ENCODE measurements around the gene RNASE12.
"Not testable (repeated sequence)": the region's sequence is repeated elsewhere in the genome, so short reads cannot be mapped to it uniquely, and the experiment has no call there.

The RNASE12 gene

DNA sequence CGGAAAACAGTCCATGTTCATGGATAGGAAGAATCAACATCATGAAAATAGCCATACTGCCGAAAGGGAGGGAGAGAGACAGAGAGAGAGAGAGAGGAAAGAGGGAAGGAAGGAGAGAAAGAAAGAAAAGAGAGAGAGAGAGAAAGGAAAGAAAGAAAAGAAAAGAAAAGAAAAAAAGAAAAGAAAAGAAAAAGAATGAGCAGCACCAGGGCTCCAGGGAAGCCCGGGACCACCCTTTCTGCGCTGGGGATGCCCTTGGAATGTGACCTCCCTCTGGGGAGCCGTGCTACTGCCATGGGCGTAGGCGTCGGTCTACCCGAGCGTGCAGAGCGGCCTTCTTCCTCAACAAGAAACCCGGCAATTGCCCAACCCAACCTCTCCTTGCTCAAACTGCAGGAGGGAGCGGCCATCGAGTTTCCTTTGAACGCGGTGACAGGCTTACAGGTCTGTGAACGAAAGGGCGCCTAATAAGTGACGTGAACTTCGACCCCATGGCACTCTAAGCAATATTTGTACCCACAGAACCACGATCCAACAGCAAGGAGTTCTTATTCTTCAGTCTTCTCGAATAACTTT is 33.4 kb upstream of the RNASE12 start:
- H3K9ac ChIP-seq (ENCODE audit: low read length): no peak overlapping the region
- H3K9me3 ChIP-seq (ENCODE audit: low read length): no peaks in the 10 kb centered on the region
- peaks cover 0 to 5% of the 10 kb centered on the region in 2 donors for H3K27me3 ChIP-seq (ENCODE audit: control insufficient read depth in 1 of 2, insufficient read depth in 2 of 2, low read length in 2 of 2)
- no peaks in the 10 kb centered on the region for H3K4me1 ChIP-seq (ENCODE audit: insufficient read depth, low read length)
- H3K36me3 ChIP-seq (ENCODE audit: insufficient read depth, low read length): no peaks in the 10 kb centered on the region
- H3K4me3 ChIP-seq (ENCODE audit: low read depth in 1 of 2, low read length in 2 of 2): peak overlapping the region in 1 of 2 donors; percentile 20
- H3K27ac ChIP-seq (ENCODE audit: low read depth, low read length): no peak overlapping the region

DNA sequence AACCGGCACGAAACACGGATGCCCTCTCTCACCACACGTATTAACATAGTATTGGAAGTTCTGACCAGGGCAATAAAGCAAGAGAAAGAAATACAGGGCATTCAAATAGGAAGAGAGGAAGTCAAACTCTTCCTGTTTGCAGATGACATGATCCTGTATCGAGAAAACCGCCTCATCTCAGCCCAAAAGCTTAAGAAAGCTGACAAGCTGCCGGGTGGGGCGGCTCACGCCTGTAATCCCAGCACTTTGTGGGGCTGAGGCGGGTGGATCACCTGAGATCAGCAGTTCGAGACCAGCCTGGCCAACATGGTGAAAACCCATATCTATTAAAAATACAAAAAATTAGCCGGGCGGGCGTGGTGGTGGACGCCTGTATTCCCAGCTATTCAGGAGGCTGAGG is 32.6 kb upstream of the RNASE12 start:
- no peak overlapping the region for H3K4me3 ChIP-seq (ENCODE audit: low read depth in 1 of 2, low read length in 2 of 2)
- no peak overlapping the region for H3K27ac ChIP-seq (ENCODE audit: low read depth, low read length)
- H3K4me1 ChIP-seq (ENCODE audit: insufficient read depth, low read length): no peaks in the 10 kb centered on the region
- H3K9me3 ChIP-seq (ENCODE audit: low read length): no peaks in the 10 kb centered on the region
- no peaks in the 10 kb centered on the region for H3K36me3 ChIP-seq (ENCODE audit: insufficient read depth, low read length)
- peaks cover 0 to 5% of the 10 kb centered on the region in 2 donors for H3K27me3 ChIP-seq (ENCODE audit: control insufficient read depth in 1 of 2, insufficient read depth in 2 of 2, low read length in 2 of 2)
- H3K9ac ChIP-seq (ENCODE audit: low read length): no peak overlapping the region

DNA sequence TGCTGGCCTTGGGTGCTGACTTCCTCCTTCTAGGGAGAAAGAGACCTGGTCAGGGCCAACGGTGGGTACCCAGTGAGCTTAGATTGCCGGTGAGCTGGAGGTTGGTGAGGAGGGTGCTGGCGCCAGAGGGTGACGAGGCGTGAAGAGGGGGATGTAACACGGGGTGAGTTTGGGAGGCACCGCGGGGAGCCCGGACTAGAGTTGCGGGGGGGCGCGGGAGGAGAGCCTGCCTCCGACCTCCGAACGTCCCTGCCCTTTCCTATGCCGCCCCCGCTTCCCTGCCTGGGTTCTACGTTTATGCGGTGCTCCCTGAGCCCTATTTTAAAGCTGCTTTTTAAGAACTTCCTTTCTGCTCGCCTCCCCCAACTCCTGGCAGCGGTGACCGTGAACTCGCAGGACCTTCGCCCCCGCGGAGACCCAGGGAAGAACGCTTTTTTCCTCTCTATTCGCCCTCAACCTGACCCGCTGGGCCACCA is 31.7 kb upstream of the RNASE12 start:
- Histone ChIP-seq H3K27ac (ENCODE audit: low read depth, low read length) (no peak overlapping the region), H3K9ac (ENCODE audit: low read length) (no peak overlapping the region), H3K9me3 (ENCODE audit: low read length) (no peaks in the 10 kb centered on the region), H3K4me3 (ENCODE audit: low read depth in 1 of 2, low read length in 2 of 2) (no peak overlapping the region), H3K4me1 (ENCODE audit: insufficient read depth, low read length) (no peaks in the 10 kb centered on the region), H3K36me3 (ENCODE audit: insufficient read depth, low read length) (no peaks in the 10 kb centered on the region), H3K27me3 (ENCODE audit: control insufficient read depth in 1 of 2, insufficient read depth in 2 of 2, low read length in 2 of 2) (peaks cover 0 to 5% of the 10 kb centered on the region in 2 donors)

DNA sequence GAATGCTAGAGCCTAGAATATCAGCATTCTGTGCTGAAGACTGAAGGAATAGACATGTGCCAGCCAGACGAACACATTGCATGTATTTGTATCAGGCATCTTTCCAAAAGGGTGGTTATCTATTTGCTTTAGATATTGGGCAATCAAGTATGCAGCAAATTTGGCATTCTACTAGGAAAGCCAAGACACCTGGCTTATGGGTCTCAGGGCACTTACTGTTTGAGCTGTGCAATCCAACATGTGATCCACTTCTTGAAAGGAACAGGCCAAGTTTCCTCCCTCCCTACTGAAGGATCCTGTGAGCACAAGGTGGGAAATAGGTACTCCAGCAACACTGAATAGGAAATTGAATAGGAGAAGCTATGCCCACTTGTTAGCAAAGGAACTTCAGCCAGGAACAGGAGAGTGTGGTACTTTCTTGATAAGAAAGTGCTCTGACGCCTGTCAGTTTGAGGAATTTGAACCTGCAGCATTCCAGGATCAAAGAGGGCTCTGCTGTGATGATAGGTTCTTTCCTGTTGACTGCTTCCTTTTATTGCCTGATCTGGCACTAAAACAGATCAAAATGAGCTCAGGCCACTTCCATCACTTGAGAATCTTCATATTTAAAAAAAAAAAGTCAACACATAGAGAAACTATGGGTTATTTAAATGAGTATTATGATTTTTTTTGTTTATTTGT is 29.8 kb upstream of the RNASE12 start:
- Histone ChIP-seq H3K4me1 (ENCODE audit: insufficient read depth, low read length) (no peaks in the 10 kb centered on the region), H3K36me3 (ENCODE audit: insufficient read depth, low read length) (no peaks in the 10 kb centered on the region), H3K9ac (ENCODE audit: low read length) (no peak overlapping the region), H3K27ac (ENCODE audit: low read depth, low read length) (no peak overlapping the region), H3K9me3 (ENCODE audit: low read length) (no peaks in the 10 kb centered on the region), H3K4me3 (ENCODE audit: low read depth in 1 of 2, low read length in 2 of 2) (no peak overlapping the region), H3K27me3 (ENCODE audit: control insufficient read depth in 1 of 2, insufficient read depth in 2 of 2, low read length in 2 of 2) (peaks cover 0 to 5% of the 10 kb centered on the region in 2 donors)

DNA sequence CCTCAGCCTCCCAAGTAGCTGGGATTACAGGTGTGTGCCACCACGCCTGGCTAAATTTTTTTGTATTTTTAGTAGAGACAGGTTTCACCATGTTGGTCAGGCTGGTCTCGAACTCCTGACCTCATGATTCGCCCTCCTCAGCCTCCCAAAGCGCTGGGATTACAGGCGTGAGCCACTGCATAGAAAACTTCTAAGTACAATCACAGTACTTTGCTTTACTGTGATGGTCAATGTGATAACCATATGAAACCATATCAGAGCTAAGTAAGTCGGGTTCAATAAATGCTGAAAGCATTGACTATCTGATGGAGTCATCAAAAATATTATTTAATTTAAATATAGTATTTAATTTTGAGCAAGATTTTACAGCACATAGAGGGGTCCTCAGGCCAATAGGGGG is 28.5 kb upstream of the RNASE12 start:
- H3K4me3 ChIP-seq (ENCODE audit: low read depth in 1 of 2, low read length in 2 of 2); H3K9ac ChIP-seq (ENCODE audit: low read length): not testable (repeated sequence)

DNA sequence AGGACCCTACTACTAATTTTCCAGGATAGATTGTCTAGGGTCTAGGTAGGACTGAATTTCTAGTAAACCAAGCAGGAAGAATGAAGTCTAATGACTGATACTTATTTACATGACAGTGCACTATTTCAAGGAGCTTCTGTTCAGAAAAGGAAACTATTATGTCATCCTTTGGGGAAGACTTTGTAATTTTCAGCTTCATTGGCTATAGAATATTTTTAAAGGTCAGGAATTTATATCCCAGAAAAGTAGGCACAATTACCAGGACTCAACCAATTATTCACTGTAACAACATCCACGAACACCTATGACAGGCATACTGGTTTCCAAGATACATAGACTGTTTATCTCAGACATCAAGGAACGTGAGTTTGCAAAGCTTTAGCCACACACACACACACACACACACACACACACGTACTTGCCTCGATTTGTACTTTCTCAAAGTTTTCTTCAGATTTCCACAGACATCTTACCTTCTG is 27.1 kb upstream of the RNASE12 start:
- no peaks in the 10 kb centered on the region for H3K9me3 ChIP-seq (ENCODE audit: low read length)
- no peaks in the 10 kb centered on the region for H3K36me3 ChIP-seq (ENCODE audit: insufficient read depth, low read length)
- no peak overlapping the region for H3K4me3 ChIP-seq (ENCODE audit: low read depth in 1 of 2, low read length in 2 of 2)
- H3K27me3 ChIP-seq (ENCODE audit: control insufficient read depth in 1 of 2, insufficient read depth in 2 of 2, low read length in 2 of 2): peaks cover 0 to 5% of the 10 kb centered on the region in 2 donors
- H3K9ac ChIP-seq (ENCODE audit: low read length): no peak overlapping the region
- H3K4me1 ChIP-seq (ENCODE audit: insufficient read depth, low read length): peaks cover 7% of the 10 kb centered on the region
- H3K27ac ChIP-seq (ENCODE audit: low read depth, low read length): no peak overlapping the region

More for the DNA sequence above, 28.5 kb upstream of the RNASE12 start:
- not testable (repeated sequence) for H3K9me3 ChIP-seq (ENCODE audit: low read length); H3K27me3 ChIP-seq (ENCODE audit: control insufficient read depth in 1 of 2, insufficient read depth in 2 of 2, low read length in 2 of 2); H3K4me1 ChIP-seq (ENCODE audit: insufficient read depth, low read length); H3K36me3 ChIP-seq (ENCODE audit: insufficient read depth, low read length); H3K27ac ChIP-seq (ENCODE audit: low read depth, low read length)

DNA sequence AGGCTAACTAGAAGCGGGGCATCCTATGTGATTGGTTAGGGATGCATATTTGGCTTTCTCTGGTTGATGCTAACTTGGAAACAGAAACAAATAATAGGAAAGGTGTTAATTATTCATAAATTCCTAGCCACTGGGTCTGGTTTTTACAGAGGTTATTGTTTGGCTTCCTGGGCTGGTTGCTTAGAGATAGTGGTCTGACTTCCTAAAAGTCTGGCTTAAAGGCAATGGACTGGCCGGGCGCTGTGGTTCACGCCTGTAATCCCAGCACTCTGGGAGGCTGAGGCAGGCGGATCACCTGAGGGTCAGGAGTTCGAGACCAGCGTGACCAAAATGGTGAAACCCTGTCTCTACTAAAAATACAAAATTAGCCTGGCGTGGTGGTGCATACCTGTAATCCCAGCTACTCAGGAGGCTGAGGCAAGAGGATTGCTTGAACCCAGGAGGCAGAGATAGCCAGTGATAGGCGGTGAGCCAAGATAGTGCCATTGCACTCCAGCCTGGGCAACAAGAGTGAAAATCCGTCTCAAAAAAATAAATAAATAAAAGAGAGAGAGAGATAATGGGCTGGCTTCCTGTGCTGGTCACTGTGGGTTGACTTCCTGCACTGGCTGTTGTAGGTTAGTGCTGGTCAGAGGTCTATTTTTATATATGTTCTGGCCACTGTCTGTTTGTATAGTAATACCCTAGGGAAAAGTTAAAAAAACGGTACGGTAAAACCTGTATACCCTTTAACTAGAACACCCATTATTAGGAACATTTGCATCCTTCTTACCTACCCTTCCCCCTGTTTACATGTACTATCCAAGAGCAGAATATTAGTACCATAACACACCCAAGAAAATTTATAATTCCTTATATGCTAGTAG is 26.2 kb upstream of the RNASE12 start:
- Histone ChIP-seq H3K27ac (ENCODE audit: low read depth, low read length) (no peak overlapping the region), H3K36me3 (ENCODE audit: insufficient read depth, low read length) (no peaks in the 10 kb centered on the region), H3K4me1 (ENCODE audit: insufficient read depth, low read length) (peaks cover 7% of the 10 kb centered on the region), H3K4me3 (ENCODE audit: low read depth in 1 of 2, low read length in 2 of 2) (no peak overlapping the region), H3K9me3 (ENCODE audit: low read length) (no peaks in the 10 kb centered on the region), H3K27me3 (ENCODE audit: control insufficient read depth in 1 of 2, insufficient read depth in 2 of 2, low read length in 2 of 2) (no peaks in the 10 kb centered on the region), H3K9ac (ENCODE audit: low read length) (no peak overlapping the region)

DNA sequence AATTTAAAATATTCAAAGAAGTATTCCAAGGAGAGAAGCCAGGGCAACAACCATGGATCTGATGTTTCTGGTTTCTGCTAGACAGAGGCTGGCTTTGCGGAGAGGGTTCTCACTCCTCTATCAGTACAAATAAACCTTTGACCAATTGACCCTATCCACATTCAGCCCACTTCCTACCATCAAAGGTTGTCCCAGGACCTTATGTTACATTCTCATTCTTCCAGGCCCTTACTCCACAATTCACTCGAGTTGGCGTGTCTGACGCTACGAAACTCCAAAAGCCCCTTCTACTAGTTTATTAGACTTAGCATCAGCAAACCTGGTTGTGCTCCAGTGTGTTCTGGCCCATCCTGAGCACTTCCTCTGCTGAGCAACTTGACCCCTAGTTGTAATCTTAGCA is 24.8 kb upstream of the RNASE12 start:
- H3K4me3 ChIP-seq (ENCODE audit: low read depth in 1 of 2, low read length in 2 of 2): no peak overlapping the region
- no peaks in the 10 kb centered on the region for H3K27me3 ChIP-seq (ENCODE audit: control insufficient read depth in 1 of 2, insufficient read depth in 2 of 2, low read length in 2 of 2)
- no peak overlapping the region for H3K27ac ChIP-seq (ENCODE audit: low read depth, low read length)
- peaks cover 7% of the 10 kb centered on the region for H3K4me1 ChIP-seq (ENCODE audit: insufficient read depth, low read length)
- no peaks in the 10 kb centered on the region for H3K9me3 ChIP-seq (ENCODE audit: low read length)
- no peaks in the 10 kb centered on the region for H3K36me3 ChIP-seq (ENCODE audit: insufficient read depth, low read length)
- H3K9ac ChIP-seq (ENCODE audit: low read length): no peak overlapping the region

DNA sequence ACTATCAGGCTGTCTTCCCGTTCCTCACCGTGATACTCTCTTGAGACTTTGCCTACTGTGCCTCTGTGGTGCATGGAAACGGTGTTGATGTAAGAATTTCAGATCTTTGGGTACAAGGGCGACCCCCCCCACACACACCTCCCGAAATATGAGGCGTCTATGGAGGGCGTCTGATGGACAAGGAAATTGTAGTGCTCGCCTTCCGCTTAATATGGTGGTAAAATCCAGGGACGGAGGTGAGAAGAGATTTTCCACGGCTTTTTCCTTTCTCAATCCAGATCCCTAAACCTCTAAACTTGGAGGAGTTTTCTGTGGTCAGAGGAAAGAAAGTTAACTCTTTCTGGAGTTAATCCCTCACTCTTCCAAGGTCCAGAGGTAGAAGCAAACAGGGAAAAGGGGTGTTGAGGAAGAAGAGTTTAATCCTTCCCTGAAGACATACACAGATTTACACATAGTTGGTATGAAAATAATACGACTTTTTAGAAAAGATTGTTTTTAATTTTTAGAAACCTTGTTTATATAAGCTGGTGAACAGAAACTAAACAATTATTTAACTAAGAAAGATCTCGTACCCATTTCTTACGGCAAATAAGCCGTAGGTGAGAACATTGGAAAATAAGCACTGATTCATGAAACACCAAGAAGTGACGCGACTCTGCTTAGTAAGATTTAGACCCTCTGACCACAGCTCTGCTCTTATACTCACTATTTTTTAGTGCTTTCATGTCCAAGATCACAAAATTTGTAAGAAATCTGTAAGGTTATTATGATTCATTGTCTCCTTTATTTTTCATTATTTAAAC is 23.1 kb upstream of the RNASE12 start:
- peaks cover 15% of the 10 kb centered on the region for H3K4me1 ChIP-seq (ENCODE audit: insufficient read depth, low read length)
- H3K36me3 ChIP-seq (ENCODE audit: insufficient read depth, low read length): no peaks in the 10 kb centered on the region
- peak overlapping the region; percentile 62 to 84 for H3K4me3 ChIP-seq (ENCODE audit: low read depth in 1 of 2, low read length in 2 of 2)
- no peaks in the 10 kb centered on the region for H3K9me3 ChIP-seq (ENCODE audit: low read length)
- peak overlapping the region; percentile 68 for H3K27ac ChIP-seq (ENCODE audit: low read depth, low read length)
- H3K9ac ChIP-seq (ENCODE audit: low read length): peak overlapping the region; percentile 67
- H3K27me3 ChIP-seq (ENCODE audit: control insufficient read depth in 1 of 2, insufficient read depth in 2 of 2, low read length in 2 of 2): no peaks in the 10 kb centered on the region

DNA sequence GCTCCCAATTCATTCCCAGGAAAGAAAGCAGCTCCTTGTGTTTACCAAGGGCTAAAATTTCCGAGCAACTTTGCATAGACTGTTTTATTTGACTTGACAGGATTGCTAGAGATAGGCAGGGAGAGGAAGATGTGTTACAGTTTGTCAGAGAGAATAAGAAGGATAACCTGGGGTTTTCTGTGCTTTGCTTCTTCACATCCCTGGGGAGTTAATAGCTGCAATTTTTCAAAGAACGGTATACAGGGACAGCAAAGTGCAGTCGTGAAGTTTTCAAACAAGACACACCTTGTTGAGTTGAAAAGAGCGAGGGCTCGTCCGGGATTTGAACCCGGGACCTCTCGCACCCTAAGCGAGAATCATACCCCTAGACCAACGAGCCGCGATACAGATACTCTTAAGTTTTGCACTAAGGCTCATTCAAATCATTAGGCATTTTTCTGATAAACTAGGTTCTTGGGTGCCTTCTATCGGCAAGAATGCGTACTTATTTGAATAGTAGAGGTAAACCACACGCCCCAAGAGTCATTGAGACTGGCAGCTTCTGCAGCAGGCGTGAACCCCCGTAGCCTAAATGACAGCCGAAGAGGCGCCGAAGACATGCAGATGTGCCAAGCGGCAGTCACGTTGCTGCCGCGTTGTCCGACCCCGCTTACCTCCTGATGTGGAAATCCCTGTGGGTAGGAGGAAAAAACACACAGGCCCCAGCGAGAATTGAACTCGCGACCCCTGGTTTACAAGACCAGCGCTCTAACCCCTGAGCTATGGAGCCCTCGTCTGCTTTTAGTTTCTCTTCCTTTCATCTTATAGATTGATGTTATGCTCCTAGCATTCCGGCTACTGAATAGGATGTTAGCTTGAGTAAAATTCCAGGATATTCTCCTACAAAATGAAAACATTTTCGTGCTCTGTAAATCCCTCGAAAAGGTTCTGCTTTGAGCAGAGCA is 22.2 kb upstream of the RNASE12 start:
- H3K9ac ChIP-seq (ENCODE audit: low read length): peak overlapping the region; percentile 67
- H3K4me3 ChIP-seq (ENCODE audit: low read depth in 1 of 2, low read length in 2 of 2): peak overlapping the region; percentile 62 to 84
- no peaks in the 10 kb centered on the region for H3K36me3 ChIP-seq (ENCODE audit: insufficient read depth, low read length)
- no peaks in the 10 kb centered on the region for H3K27me3 ChIP-seq (ENCODE audit: control insufficient read depth in 1 of 2, insufficient read depth in 2 of 2, low read length in 2 of 2)
- H3K27ac ChIP-seq (ENCODE audit: low read depth, low read length): peak overlapping the region; percentile 68
- H3K4me1 ChIP-seq (ENCODE audit: insufficient read depth, low read length): peaks cover 15% of the 10 kb centered on the region
- H3K9me3 ChIP-seq (ENCODE audit: low read length): no peaks in the 10 kb centered on the region

Measured in muscle layer of colon (tissue), 2 donors.